ENCODE data around the gene CTCF. TPM values are rescaled to one million over a fixed set of nuclear protein-coding genes. Genes with fewer than 3 reads are reported as not detected.

CTCF gene
- total and polyA plus RNA-seq, 10 of the 15 experiments (the other 5 are each of a cell fraction or from before 2014, with no cell fraction given) = 9.1 to 55.0 (median 41.8) TPM

- TF ChIP-seq NFYA (IDR thresholded peaks at IDR 0.05; ENCODE audit: borderline replicate concordance, low read depth, low read length) (no peak), SMARCA5 (IDR thresholded peaks at IDR 0.05) (no peak; the same call in 1 of the 2 replicates), LARP7 (IDR thresholded peaks at IDR 0.05) (peak; percentile 12; the same call in 1 of the 2 replicates), SIN3A (IDR thresholded peaks at IDR 0.05; ENCODE audit: low read depth, low read length) (peak; percentile 59; the same call in 1 of the 2 replicates), YY1 (IDR thresholded peaks at IDR 0.05; ENCODE audit: low read depth, low read length) (no peak), PBX3 (IDR thresholded peaks at IDR 0.05; ENCODE audit: insufficient replicate concordance, low read depth, low read length) (no peak), ZNF207 (IDR thresholded peaks at IDR 0.05; ENCODE audit: borderline replicate concordance) (peak; percentile 61; the same call in 1 of the 2 replicates), USF1 (IDR thresholded peaks at IDR 0.05; ENCODE audit: borderline replicate concordance, extremely low read length, insufficient read depth, low read depth, low read length) (no peak), ZNF622 (IDR thresholded peaks at IDR 0.05) (no peak), RB1 (IDR thresholded peaks at IDR 0.05; ENCODE audit: borderline replicate concordance) (no peak), YBX1 (IDR thresholded peaks at IDR 0.05) (no peak), ESRRA (IDR thresholded peaks at IDR 0.05; ENCODE audit: low read length) (no peak), ATF7 (IDR thresholded peaks at IDR 0.05; ENCODE audit: low read depth) (peak; percentile 91), ATF2 (IDR thresholded peaks at IDR 0.05; ENCODE audit: low read length) (no peak), MTA2 (IDR thresholded peaks at IDR 0.05; ENCODE audit: low read depth) (peak; percentile 41; the same call in 1 of the 2 replicates), E4F1 (IDR thresholded peaks at IDR 0.05; ENCODE audit: borderline replicate concordance, partially characterized antibody) (peak; percentile 1), RCOR1 (conservative IDR thresholded peaks at IDR 0.05; ENCODE audit: low read depth, low read length) (no peak), MYB (IDR thresholded peaks at IDR 0.05; ENCODE audit: borderline replicate concordance, low read depth, low read length) (no peak), FOS (IDR thresholded peaks at IDR 0.05; ENCODE audit: borderline replicate concordance, extremely low read depth, insufficient read length) (no peak), ZNF384 (IDR thresholded peaks at IDR 0.05; ENCODE audit: borderline replicate concordance, low read depth, low read length) (no peak), ZZZ3 (IDR thresholded peaks at IDR 0.05; ENCODE audit: control insufficient read depth, insufficient read length, low read depth) (no peak), RELA (IDR thresholded peaks at IDR 0.05; ENCODE audit: borderline replicate concordance, partially characterized antibody) (no peak), CTCF (IDR thresholded peaks at IDR 0.05 in 2 of 3, conservative IDR thresholded peaks at IDR 0.05 in 1 of 3; ENCODE audit: control insufficient read depth in 2 of 3, extremely low read depth in 1 of 3, insufficient read depth in 1 of 3, low read depth in 3 of 3, low read length in 3 of 3) (no peak), SP1 (IDR thresholded peaks at IDR 0.05; ENCODE audit: low read depth, low read length) (no peak)
Measured at GRCh38 chr16:67660564-67661028, 98.3 kb downstream of the CTCF start, which contains the start of gene PARD6A (continued).
